Suppressor macrophage (primary cell): ENCODE data around the gene SBK1.
"Not testable (repeated sequence)": the region's sequence is repeated elsewhere in the genome, so short reads cannot be mapped to it uniquely, and the experiment has no call there.

Experiments
- DNase-seq, 4 experiments: peaks; one replicate each; pipeline ENCODE4 v3.0.0-alpha.2; 2020 to 2022

SBK1 gene

DNA sequence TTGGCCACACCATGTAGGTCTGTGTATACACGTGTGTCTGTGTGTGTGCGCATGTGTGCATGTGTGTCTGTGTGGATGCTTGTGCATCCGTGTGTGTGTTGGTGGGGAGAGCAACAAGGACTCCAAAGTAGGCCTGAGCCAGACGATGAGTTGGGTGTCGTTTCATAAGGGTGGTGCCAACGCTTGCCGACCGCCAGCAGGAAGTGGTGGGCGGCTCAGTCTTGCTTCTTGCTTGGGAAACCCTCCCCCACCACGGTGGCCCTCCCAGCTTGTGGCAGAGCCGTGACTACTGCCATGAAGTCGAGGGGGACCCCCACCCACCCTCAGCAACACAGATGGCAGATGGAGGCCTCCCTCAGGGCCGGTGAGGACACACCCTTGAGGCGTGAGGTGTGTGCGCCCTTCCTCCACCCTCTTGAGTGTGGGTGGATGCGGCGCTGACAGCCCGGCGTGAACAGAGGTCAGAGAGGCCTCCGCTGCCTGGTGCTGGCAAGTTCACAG lies 17.5 kb downstream of the SBK1 start:
- DNase-seq = peak; percentile 24 to 57 (median 47)

DNA sequence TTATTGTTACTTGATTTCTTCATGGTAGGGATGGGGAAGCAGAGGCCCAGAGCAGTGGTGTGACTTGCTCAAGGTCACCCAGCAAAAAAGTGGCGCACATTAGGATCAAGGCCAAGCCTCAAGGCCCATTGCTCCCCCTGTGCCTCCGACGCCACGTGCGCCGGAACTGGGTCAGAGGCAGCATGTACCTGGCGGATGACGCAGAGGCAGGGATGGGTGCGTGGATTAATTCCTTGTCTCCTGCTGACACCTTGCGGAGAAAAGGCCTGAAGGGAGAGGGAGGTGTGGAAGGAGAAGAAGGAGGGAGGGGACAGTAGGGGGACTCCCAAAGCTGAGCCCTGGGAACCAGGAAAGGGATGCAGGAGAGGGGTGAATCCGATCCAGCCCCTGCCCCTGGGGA lies 18.5 kb downstream of the SBK1 start:
- DNase-seq = no peak

- DNase-seq = no peak
These were observed 19.1 kb downstream of the SBK1 start for GRCh38 chr16:28311413-28311812.

- no peak for DNase-seq
These were observed 19.6 kb downstream of the SBK1 start for GRCh38 chr16:28311913-28312312.

DNA sequence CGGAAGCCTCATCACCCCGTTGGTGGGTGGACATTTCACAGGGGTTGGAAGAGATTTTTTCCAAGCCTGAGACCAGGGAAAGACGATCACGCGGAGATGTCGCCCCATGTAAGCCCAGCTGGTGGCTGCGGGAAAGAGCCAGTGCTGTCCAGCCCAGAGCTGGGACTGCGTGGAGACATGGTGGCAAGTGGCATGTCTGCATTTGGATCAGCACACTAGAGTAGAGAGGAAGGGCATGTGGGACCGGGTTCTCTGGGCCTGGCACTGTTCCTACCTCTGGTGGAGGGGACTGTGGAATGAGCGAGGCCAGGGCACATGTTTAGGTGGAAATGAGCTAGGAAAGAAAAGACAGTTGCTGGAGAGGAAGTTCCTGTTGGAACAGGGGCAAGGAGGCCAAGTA lies 20.0 kb downstream of the SBK1 start:
- no peak for DNase-seq

GRCh38 chr16:28313587-28313986 lies 21.3 kb downstream of the SBK1 start:
- no peak for DNase-seq

- DNase-seq = no peak
These were observed 23.7 kb downstream of the SBK1 start for GRCh38 chr16:28316054-28316453.

DNA sequence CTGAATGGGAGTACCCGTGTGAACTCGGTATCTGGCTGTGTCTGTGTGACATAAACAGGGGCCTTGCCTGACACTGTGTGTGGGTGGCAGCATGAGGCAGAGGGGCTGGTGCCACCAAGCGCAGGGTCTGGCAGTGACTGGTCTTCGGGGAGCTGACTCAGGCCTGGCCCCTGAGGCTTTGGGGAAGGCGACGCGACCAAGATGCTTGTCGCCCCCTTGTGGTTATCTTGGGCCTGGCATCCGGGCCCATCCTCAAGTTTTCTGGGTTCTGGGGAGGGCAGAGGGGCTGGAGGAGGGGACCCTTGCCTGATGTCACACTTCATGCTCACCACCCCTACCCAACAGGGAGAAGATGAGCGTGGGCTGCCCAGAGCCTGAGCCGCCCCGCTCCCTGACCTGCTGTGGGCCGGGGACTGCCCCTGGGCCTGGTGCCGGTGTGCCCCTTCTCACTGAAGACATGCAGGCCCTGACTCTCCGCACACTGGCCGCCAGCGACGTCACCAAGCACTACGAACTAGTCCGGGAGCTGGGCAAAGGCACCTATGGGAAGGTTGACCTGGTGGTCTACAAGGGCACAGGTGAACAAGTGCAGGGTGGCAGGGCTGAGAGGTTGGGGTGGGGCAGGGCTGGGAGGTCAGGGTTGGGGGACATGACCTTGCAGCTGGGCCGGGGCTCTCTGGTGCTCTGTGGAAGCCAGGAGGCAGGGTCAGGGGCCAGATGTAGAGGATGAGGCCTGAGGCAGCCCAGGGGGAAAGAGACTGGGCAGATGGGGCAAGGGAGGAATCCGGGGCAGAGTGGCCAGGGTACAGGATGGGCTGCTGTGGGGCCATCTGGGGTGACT lies 24.9 kb downstream of the SBK1 start:
- peak; percentile 71 to 84 (median 79) for DNase-seq

GRCh38 chr16:28318042-28318744 lies 25.9 kb downstream of the SBK1 start:
- no peak for DNase-seq

DNA sequence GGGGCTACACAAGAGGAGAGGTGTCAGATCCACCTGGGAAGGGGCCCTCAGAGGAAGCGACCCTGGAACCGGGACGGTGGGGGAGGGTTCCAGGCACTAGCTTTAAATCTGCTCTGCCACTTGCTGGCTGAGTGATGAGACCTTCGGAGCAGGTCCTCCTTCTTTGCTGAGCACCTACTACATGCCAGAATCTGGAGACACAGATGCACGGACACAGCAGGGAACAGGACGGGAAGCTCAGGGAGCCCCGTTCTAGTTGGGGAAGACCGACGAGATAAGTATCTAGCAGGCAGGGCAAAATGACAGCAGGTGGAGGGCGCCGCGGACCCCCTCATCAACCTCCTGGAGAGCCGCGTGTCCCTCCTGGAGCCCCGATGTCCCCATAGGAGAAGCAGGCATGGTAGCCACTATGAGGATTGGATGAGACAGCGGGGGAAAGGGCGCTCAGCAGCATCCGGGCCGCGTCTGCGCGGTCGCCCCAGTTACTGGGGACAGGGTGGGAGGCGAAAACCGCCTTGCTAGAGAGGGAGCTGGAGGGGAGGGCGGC lies 27.2 kb downstream of the SBK1 start:
- no peak for DNase-seq

- DNase-seq = no peak
These were observed 27.8 kb downstream of the SBK1 start for GRCh38 chr16:28320023-28320561.

DNA sequence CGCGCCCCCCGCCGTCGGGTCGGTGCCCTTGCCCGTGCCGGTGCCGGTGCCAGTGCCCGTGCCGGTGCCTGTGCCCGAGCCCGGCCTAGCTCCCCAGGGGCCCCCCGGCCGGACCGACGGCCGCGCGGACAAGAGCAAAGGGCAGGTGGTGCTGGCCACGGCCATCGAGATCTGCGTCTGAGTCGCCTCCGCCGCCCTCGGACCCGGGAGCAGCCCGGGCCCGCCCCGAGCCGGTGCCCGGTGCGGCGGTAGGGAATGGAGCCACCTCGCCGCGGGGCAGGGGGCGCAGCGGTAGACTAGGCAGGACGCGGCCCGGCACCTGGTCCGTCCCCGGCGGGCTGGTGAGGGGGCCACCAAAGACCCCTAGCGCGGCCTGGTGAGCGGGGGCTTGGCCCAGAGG lies 28.4 kb downstream of the SBK1 start:
- DNase-seq = no peak

DNA sequence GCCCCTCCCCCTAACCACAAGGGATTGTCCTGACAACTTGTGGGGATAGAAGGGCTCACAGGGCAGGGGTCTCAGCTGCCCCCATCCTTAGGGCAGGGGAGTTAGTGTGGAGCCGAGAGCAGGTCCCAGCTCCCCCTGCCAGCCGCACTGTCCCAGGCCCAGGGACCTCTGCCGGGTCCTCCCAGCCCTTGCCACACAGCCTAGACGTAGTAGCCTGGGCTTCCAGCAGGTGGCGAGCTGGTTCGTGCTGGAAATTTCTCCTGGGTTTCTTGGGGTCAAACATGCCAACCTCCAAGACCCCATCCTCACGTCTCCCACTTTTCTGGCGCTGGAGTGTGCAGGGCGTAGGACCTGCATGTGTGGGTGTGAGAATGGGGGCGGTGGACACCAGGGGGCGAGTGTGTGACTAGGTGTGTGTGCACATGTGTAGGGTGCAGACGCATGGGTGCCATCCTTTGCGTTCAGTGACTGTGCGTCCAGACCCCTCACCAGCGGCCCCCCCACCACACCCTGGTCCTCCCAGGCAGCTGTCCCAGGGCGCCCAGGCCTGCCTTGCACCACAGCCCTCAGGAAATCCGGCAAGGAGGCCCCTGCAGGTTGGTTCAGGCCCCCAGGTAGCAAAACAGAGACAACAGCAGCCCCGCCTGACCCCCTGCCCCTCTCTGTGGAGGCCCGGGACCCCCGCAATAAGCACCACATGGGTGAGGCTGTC lies 29.5 kb downstream of the SBK1 start:
- DNase-seq = peak; percentile 51 to 74 (median 59)

DNA sequence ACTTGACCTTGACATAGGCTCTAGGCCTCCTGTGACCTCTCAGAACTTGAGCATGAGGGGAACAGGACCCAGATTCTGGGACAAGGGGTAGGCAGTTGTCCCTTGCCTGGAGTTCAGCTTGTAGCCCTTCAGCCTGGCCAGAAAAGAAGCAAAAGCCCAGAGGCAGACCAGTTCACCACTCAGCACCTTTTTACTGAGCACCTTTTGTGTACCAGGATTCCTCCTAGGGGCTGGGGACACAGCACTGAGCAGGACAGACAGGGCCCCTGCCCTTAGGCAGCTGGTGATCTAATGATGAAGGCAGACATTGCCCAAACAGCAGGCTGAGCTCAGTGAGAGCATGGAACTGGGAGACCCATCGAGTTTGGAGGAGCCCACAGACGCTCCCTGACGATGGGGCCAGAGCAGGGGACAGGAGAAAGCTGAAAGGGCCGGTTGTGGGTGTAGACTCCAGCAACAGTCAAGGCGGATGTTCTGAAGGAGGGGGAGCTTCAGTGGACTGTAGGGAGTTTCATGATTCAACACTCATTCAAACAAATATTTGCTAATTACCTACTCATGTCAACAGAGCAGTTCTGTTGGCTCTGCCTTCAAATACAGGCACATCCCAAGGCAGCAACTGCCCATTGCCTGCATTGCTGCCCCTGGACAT lies 32.0 kb downstream of the SBK1 start:
- no peak for DNase-seq

DNA sequence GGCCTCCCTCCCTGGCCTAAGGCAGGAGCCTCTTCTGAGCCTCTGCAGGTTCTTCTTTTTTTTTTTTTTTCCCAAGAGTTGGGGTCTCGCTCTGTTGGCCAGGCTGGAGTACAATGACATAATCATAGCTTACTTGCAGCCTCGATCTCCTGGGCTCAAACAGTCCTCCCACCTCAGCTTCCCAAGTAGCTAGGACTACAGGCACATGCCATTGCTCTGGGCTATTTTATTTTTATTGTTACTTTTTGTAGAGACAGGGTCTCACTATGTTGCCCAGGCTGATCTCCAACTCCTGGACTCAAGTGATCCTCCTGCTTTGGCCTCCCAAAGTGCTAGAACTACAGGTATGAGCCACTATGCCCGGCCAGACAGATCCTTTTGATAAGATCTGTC lies 32.6 kb downstream of the SBK1 start:
- DNase-seq = no peak

DNA sequence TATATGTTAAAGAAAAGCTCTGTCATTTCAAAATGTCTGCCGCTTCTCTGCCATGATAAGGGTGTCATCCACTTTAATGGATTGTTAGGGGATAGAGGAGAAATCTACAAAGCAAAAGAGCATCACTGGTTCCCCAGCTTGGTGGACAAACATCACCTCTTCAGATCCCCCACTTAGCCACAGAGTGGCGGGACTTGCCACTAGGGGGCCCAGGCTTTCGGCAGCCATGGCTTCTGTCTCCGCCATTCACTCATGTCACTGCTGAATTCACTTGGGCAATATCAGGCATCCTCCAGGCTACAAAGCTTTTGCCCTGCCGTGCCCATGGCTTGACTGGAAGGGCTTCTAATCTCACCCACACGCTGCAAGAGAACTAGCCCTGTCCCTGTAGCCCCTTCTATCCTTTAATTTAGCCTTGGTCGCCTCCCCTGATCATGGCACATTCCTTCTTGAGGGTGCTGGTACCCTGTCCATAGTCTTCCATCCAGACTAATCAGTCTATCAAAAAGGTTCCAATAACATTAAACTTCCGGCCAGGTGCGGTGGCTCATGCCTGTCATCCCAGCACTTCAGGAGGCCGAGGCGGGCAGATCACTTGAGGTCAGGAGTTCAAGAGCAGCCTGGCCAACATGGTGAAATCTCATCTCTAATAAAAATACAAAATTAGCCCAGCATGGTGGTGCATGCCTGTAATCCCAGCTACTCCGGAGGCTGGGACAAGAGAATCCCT lies 34.7 kb downstream of the SBK1 start:
- peak; percentile 67 to 88 (median 74) for DNase-seq

GRCh38 chr16:28330232-28330631 lies 37.9 kb downstream of the SBK1 start:
- not testable (repeated sequence) for DNase-seq

GRCh38 chr16:28330981-28331380 lies 38.7 kb downstream of the SBK1 start:
- DNase-seq = not testable (repeated sequence)

GRCh38 chr16:28332632-28333031 lies 40.3 kb downstream of the SBK1 start:
- not testable (repeated sequence) for DNase-seq

- DNase-seq = not testable (repeated sequence)
These were observed 43.4 kb downstream of the SBK1 start for GRCh38 chr16:28335678-28336077.
